Kidney epithelial cell (primary cell): Measurements from ENCODE around the gene ANKRD12. TPM values are rescaled to one million over a fixed set of nuclear protein-coding genes. Genes with fewer than 3 reads are reported as not detected.

Experiments used
- DNase-seq: peaks from one replicate; pipeline ENCODE4 v3.0.0-alpha.2; 2010; ENCODE audit warnings: low read depth
- H3K27me3 ChIP-seq: 2 replicates; pipeline ENCODE4 v1.6.0; 2011; ENCODE audit warnings: low read length; ENCODE audit not compliant: control insufficient read depth, insufficient read depth
- H3K36me3 ChIP-seq: 2 replicates; pipeline ENCODE4 v1.5.1; 2011; ENCODE audit warnings: low read length; ENCODE audit not compliant: control insufficient read depth, insufficient read depth
- H3K4me3 ChIP-seq: 2 replicates; pipeline ENCODE4 v1.5.1; 2011; ENCODE audit warnings: low read depth, mild to moderate bottlenecking, control low read depth, low read length
- total RNA-seq: library from RNA; depleted of rRNA; stranded (reverse); fragments of >200 nt; gene quantifications from 2 replicates; pipeline ENCODE4 v1.2.3, GENCODE V29; 2015
- TF ChIP-seq, protein P1 (sequence below): IDR thresholded peaks from 2 replicates; pipeline ENCODE4 v1.5.1; 2011; ENCODE audit warnings: mild to moderate bottlenecking, moderate library complexity, low read length, control low read depth, inconsistent platforms; ENCODE audit not compliant: insufficient read depth, poor library complexity, severe bottlenecking

Gene ANKRD12
- total RNA-seq, 1 donor from 2014 or later = 11.2 TPM

DNA sequence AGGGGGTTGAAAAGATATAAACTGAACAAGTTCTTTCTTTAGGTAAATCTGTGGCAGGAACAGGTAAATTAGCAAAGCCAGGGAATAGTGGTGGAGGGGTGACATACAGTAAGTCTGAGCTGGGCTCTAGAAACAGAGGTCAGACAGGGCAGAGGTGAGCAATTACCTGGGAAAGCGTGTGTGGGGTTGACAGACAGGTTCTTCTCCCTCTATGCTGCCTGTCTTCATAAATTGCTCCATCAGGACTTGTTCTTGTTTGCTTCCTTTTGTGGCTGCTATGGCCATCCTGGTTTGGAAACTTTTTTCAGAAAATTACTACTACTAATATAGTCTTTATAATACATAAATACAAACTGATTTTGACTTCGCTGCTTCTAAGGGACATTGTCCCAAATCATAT lies 3.4 kb upstream of the ANKRD12 start:
- DNase-seq = no peak
- H3K36me3 ChIP-seq = no peaks in the 10 kb centered on the region
- TF ChIP-seq, protein P1, sequence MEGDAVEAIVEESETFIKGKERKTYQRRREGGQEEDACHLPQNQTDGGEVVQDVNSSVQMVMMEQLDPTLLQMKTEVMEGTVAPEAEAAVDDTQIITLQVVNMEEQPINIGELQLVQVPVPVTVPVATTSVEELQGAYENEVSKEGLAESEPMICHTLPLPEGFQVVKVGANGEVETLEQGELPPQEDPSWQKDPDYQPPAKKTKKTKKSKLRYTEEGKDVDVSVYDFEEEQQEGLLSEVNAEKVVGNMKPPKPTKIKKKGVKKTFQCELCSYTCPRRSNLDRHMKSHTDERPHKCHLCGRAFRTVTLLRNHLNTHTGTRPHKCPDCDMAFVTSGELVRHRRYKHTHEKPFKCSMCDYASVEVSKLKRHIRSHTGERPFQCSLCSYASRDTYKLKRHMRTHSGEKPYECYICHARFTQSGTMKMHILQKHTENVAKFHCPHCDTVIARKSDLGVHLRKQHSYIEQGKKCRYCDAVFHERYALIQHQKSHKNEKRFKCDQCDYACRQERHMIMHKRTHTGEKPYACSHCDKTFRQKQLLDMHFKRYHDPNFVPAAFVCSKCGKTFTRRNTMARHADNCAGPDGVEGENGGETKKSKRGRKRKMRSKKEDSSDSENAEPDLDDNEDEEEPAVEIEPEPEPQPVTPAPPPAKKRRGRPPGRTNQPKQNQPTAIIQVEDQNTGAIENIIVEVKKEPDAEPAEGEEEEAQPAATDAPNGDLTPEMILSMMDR = no peak
- H3K27me3 ChIP-seq = no peaks in the 10 kb centered on the region
- H3K4me3 ChIP-seq = no peak overlapping the region

DNA sequence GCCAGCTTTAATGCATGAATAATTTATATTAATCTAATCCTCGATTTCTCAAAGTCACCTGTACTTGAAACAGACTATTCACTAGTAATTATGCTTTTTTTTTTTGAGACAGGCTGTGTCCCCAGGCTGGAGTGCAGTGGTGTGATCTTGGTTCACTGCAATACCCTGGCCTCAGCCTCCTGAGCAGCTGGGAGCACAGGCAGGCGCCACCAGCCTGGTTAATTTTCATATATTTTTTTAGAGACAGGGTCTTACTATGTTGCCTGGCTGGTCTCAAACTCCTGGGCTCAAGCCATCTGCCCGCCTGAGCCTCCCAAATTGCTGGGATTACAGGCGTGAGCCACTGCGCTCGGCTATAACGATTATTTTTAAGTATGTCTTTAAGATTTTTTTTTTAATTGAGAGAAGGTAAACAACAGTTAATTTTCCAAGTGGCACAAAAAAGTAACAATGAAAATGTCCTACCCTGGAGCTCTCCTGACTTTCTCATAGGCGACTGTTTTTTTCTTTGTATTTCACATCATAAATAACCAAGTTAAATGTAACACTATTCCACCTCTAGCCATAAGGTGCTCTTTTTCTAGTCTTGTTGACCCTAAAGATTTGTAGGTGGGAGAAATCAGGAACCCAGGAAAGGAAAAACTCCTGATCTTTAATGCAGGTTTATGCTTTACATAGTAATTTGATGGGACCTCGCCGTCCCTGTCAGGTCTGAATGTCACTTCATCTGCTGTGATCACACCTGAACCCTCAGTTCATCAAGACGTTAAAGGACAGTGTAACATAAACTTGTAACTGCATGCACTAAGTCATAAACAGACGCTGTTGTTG lies 1.3 kb upstream of the ANKRD12 start:
- Histone ChIP-seq H3K36me3 (no peaks in the 10 kb centered on the region), H3K27me3 (no peaks in the 10 kb centered on the region), H3K4me3 (peak overlapping the region; percentile 76)
- TF ChIP-seq, protein P1 = no peak
- DNase-seq = no peak

DNA sequence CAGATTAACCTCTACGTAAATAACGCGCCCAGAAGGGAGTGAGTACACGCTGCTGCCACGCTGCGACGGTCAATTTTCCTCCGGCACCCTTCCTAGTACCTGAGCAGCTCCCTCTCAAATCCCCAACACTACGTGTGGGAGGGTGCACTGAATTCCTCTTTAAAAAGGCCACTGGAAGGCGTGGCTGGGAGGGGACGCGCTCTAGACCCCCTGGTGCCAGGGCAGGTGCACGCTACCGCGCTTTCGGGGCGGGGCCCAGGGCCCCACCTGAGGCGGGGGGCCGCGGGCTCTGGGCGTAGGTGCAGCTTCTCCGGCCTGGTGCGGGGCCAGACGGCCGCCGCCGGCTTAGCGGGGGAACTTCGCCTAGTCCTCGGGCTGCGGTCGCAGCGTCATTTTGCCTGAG lies 668 bp upstream of the ANKRD12 start:
- DNase-seq = no peak
- no peaks in the 10 kb centered on the region for H3K27me3 ChIP-seq
- H3K4me3 ChIP-seq = peak overlapping the region; percentile 76
- TF ChIP-seq, protein P1 = no peak
- no peaks in the 10 kb centered on the region for H3K36me3 ChIP-seq

DNA sequence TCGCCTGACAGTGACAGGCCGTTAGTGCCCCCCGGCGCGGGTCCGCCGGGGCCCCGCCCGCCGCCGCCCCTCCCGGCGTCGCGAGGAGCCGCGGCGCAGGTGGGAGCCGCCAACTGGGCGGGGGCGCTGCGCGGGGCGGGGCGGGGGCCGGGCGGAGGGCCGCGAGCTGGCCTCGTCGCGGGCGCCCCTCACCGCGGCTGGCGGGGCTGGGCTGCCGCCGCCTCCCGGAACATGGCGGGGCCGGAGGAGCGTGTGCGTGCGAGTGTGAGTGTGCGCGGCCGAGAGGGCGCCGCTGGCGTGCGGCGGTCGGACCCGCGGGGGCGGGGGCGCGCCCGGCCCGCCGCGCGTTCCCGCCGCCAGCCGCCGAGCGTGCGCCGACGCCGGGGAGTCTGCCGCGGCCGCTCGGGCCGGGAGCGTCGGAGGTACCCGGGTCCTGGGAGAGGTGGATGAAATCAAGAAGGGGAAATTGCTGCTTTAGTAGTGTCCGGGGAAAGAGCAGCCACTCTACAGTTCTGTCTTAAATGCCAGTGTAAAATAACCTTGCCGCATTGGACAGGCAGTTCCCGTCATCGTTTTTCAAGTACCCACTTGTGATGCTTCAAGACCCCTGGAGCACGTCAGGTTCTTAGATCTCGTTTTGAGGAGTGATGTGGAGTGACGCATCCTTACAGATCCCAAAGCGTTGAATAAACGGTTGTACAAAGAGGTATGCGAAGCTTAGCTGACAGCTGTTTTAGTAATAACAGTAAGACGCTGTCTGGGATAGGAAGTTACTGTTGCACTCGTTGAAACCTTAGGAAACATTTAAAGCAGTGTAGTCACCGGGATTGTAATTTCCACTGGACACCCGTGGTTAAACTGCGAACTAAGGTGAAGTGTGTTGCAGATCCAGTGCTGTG lies 836 bp downstream of the ANKRD12 start:
- no peaks in the 10 kb centered on the region for H3K36me3 ChIP-seq
- no peaks in the 10 kb centered on the region for H3K27me3 ChIP-seq
- peak; percentile 63 for DNase-seq
- H3K4me3 ChIP-seq = peak overlapping the region; percentile 69
- TF ChIP-seq, protein P1 = no peak

DNA sequence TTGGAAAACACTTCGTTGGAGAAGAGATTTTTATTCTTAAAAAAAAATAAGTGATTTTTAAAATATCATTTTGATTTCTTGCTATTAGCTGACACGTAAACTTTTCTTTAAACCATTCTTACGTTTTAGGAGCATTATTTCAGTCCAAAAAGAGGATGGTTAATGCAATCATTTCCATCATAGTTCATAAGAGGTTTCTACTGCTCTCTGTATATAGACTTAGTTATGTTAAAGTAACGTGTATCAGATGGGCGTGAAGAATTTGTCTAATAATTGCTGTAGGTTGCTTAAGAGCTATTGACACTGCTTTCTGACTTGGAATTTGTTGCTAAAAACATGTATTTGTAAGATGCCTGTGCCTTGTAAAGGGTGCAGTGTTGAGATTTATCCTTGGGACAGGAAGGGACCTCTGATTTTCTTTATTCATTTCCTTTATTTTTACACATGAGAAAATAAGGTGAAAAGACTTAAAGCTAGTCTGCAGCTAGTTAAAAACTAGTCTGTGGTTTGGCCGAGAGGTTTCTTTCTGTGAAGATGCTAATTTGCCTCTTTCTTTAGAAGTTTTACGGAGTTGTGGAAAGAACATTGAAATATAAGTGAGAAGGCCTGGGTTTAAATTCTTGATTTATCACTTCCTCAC lies 2.9 kb downstream of the ANKRD12 start:
- Histone ChIP-seq H3K4me3 (no peak overlapping the region), H3K36me3 (no peaks in the 10 kb centered on the region), H3K27me3 (no peaks in the 10 kb centered on the region)
- no peak for DNase-seq
- TF ChIP-seq, protein P1 = no peak
